H1 (cell line): ENCODE results near the gene PALD1.

Experiments used
- BRCA1 ChIP-seq: IDR thresholded peaks from 2 replicates; pipeline ENCODE4 v1.6.1; 2012; ENCODE audit warnings: low read depth, low read length, improper control_type of control experiment
- EP300 ChIP-seq, 2 experiments: IDR thresholded peaks; 1 replicate in 1 of 2; 2 replicates in 1 of 2; pipeline ENCODE4 v1.6.1; 2011 to 2012; ENCODE audit warnings: low read depth in 2 of 2, low read length in 2 of 2, mild to moderate bottlenecking in 2 of 2, borderline replicate concordance in 1 of 2, inconsistent platforms in 1 of 2, moderate library complexity in 1 of 2
- EZH2 ChIP-seq: fragments of 200-600 bp; sonication (generic); IDR thresholded peaks from 2 replicates; pipeline ENCODE4 v1.7.1; 2012; ENCODE audit warnings: low read depth, mild to moderate bottlenecking, moderate library complexity, low read length, inconsistent platforms; ENCODE audit not compliant: severe bottlenecking
- FOSL1 ChIP-seq: IDR thresholded peaks from 2 replicates; pipeline ENCODE4 v1.6.1; 2011; ENCODE audit warnings: mild to moderate bottlenecking, low read depth, low read length, moderate library complexity; ENCODE audit not compliant: insufficient read depth
- GABPA ChIP-seq: IDR thresholded peaks from 2 replicates; pipeline ENCODE4 v1.6.1; 2011; ENCODE audit warnings: mild to moderate bottlenecking, low read length, moderate library complexity, borderline replicate concordance; ENCODE audit not compliant: insufficient read depth
- POLR2A ChIP-seq, 2 experiments: IDR thresholded peaks; 1 replicate in 1 of 2; 2 replicates in 1 of 2; pipeline ENCODE4 v1.6.1; 2011; ENCODE audit warnings: low read depth in 2 of 2, low read length in 2 of 2, mild to moderate bottlenecking in 2 of 2; ENCODE audit errors: control extremely low read depth in 1 of 2
- SUZ12 ChIP-seq: fragments of 200-600 bp; sonication (generic); IDR thresholded peaks from 2 replicates; pipeline ENCODE4 v1.6.1; 2012; ENCODE audit warnings: mild to moderate bottlenecking, inconsistent platforms, low read length, moderate library complexity, mixed read lengths
- TF ChIP-seq, protein P1 (sequence below): fragments of 300-600 bp; sonication (generic); IDR thresholded peaks from 2 replicates; pipeline ENCODE4 v1.7.1; 2012; ENCODE audit warnings: low read length, moderate library complexity, mild to moderate bottlenecking, inconsistent platforms; ENCODE audit not compliant: insufficient replicate concordance
- TF ChIP-seq, protein P2 (sequence below), 3 experiments: IDR thresholded peaks; 1 replicate in 2 of 3; 2 replicates in 1 of 3; pipeline versions ENCODE4 v1.5.1 to v1.6.1; 2011; ENCODE audit warnings: low read length in 3 of 3, mild to moderate bottlenecking in 3 of 3, inconsistent platforms in 2 of 3, low read depth in 1 of 3, moderate library complexity in 1 of 3; ENCODE audit not compliant: insufficient read depth in 1 of 3; ENCODE audit errors: control extremely low read depth in 1 of 3
- TF ChIP-seq, protein P3 (sequence below): IDR thresholded peaks from 2 replicates; pipeline ENCODE4 v1.6.1; 2012; ENCODE audit warnings: low read length, inconsistent platforms

DNA sequence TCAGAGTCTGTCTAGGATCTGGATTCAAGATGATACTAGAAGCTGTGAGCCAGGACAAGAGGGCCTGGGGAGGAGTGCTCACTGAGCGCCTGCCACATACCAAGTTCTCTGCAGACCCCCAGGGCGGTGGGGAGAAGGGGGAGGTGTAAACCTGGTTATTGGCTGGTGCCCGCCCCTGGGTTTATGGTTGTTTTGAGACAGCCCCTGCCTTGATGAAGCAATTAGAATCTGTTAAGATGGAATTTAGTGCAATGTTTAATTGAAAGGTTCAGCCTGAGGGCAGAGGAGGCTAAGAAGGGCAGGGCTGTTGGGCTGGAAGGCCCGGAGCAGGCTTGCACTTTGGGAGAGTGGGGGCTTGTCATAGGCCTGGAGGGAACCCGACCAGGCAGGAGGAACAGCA is 81.3 kb downstream of the PALD1 start:
- TF ChIP-seq, protein P1, sequence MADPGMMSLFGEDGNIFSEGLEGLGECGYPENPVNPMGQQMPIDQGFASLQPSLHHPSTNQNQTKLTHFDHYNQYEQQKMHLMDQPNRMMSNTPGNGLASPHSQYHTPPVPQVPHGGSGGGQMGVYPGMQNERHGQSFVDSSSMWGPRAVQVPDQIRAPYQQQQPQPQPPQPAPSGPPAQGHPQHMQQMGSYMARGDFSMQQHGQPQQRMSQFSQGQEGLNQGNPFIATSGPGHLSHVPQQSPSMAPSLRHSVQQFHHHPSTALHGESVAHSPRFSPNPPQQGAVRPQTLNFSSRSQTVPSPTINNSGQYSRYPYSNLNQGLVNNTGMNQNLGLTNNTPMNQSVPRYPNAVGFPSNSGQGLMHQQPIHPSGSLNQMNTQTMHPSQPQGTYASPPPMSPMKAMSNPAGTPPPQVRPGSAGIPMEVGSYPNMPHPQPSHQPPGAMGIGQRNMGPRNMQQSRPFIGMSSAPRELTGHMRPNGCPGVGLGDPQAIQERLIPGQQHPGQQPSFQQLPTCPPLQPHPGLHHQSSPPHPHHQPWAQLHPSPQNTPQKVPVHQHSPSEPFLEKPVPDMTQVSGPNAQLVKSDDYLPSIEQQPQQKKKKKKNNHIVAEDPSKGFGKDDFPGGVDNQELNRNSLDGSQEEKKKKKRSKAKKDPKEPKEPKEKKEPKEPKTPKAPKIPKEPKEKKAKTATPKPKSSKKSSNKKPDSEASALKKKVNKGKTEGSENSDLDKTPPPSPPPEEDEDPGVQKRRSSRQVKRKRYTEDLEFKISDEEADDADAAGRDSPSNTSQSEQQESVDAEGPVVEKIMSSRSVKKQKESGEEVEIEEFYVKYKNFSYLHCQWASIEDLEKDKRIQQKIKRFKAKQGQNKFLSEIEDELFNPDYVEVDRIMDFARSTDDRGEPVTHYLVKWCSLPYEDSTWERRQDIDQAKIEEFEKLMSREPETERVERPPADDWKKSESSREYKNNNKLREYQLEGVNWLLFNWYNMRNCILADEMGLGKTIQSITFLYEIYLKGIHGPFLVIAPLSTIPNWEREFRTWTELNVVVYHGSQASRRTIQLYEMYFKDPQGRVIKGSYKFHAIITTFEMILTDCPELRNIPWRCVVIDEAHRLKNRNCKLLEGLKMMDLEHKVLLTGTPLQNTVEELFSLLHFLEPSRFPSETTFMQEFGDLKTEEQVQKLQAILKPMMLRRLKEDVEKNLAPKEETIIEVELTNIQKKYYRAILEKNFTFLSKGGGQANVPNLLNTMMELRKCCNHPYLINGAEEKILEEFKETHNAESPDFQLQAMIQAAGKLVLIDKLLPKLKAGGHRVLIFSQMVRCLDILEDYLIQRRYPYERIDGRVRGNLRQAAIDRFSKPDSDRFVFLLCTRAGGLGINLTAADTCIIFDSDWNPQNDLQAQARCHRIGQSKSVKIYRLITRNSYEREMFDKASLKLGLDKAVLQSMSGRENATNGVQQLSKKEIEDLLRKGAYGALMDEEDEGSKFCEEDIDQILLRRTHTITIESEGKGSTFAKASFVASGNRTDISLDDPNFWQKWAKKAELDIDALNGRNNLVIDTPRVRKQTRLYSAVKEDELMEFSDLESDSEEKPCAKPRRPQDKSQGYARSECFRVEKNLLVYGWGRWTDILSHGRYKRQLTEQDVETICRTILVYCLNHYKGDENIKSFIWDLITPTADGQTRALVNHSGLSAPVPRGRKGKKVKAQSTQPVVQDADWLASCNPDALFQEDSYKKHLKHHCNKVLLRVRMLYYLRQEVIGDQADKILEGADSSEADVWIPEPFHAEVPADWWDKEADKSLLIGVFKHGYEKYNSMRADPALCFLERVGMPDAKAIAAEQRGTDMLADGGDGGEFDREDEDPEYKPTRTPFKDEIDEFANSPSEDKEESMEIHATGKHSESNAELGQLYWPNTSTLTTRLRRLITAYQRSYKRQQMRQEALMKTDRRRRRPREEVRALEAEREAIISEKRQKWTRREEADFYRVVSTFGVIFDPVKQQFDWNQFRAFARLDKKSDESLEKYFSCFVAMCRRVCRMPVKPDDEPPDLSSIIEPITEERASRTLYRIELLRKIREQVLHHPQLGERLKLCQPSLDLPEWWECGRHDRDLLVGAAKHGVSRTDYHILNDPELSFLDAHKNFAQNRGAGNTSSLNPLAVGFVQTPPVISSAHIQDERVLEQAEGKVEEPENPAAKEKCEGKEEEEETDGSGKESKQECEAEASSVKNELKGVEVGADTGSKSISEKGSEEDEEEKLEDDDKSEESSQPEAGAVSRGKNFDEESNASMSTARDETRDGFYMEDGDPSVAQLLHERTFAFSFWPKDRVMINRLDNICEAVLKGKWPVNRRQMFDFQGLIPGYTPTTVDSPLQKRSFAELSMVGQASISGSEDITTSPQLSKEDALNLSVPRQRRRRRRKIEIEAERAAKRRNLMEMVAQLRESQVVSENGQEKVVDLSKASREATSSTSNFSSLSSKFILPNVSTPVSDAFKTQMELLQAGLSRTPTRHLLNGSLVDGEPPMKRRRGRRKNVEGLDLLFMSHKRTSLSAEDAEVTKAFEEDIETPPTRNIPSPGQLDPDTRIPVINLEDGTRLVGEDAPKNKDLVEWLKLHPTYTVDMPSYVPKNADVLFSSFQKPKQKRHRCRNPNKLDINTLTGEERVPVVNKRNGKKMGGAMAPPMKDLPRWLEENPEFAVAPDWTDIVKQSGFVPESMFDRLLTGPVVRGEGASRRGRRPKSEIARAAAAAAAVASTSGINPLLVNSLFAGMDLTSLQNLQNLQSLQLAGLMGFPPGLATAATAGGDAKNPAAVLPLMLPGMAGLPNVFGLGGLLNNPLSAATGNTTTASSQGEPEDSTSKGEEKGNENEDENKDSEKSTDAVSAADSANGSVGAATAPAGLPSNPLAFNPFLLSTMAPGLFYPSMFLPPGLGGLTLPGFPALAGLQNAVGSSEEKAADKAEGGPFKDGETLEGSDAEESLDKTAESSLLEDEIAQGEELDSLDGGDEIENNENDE: no peak
- TF ChIP-seq, protein P2, sequence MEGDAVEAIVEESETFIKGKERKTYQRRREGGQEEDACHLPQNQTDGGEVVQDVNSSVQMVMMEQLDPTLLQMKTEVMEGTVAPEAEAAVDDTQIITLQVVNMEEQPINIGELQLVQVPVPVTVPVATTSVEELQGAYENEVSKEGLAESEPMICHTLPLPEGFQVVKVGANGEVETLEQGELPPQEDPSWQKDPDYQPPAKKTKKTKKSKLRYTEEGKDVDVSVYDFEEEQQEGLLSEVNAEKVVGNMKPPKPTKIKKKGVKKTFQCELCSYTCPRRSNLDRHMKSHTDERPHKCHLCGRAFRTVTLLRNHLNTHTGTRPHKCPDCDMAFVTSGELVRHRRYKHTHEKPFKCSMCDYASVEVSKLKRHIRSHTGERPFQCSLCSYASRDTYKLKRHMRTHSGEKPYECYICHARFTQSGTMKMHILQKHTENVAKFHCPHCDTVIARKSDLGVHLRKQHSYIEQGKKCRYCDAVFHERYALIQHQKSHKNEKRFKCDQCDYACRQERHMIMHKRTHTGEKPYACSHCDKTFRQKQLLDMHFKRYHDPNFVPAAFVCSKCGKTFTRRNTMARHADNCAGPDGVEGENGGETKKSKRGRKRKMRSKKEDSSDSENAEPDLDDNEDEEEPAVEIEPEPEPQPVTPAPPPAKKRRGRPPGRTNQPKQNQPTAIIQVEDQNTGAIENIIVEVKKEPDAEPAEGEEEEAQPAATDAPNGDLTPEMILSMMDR (IDR thresholded peaks at IDR 0.05; ENCODE audit: control extremely low read depth in 1 of 3, insufficient read depth in 1 of 3, low read depth in 1 of 3, low read length in 3 of 3): no peak
- TF ChIP-seq EZH2 (no peak), GABPA (no peak), FOSL1 (no peak), POLR2A (IDR thresholded peaks at IDR 0.05; ENCODE audit: control extremely low read depth in 1 of 2, low read depth in 2 of 2, low read length in 2 of 2) (no peak), SUZ12 (no peak), EP300 (IDR thresholded peaks at IDR 0.05; ENCODE audit: borderline replicate concordance in 1 of 2, low read depth in 2 of 2, low read length in 2 of 2) (no peak), BRCA1 (no peak)
- TF ChIP-seq, protein P3, sequence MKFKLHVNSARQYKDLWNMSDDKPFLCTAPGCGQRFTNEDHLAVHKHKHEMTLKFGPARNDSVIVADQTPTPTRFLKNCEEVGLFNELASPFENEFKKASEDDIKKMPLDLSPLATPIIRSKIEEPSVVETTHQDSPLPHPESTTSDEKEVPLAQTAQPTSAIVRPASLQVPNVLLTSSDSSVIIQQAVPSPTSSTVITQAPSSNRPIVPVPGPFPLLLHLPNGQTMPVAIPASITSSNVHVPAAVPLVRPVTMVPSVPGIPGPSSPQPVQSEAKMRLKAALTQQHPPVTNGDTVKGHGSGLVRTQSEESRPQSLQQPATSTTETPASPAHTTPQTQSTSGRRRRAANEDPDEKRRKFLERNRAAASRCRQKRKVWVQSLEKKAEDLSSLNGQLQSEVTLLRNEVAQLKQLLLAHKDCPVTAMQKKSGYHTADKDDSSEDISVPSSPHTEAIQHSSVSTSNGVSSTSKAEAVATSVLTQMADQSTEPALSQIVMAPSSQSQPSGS: no peak
